Omental fat pad (tissue), 4 donors: ENCODE data around the gene MPP4. TPM values are rescaled to one million over a fixed set of nuclear protein-coding genes. Genes with fewer than 3 reads are reported as not detected.
"Not testable (repeated sequence)": the region's sequence is repeated elsewhere in the genome, so short reads cannot be mapped to it uniquely, and the experiment has no call there.

Experiments used
- ATAC-seq: fragments of 150-250 bp; one replicate; pipeline ENCODE4 v1.9.1; 2016; ENCODE audit warnings: mild to moderate bottlenecking, moderate library complexity; ENCODE audit not compliant: low FRiP score
- DNase-seq: peaks from one replicate; pipeline ENCODE4 v3.0.0-alpha.2; 2019; ENCODE audit warnings: low spot score
- total RNA-seq, 4 donors: library from RNA; depleted of rRNA; stranded (reverse); fragments of >200 nt; gene quantifications; one replicate each; pipeline ENCODE4 v1.1.0, GENCODE V29; 2016
- TF ChIP-seq, protein P1 (sequence below), 3 donors: fragments of 450-650 bp; IDR thresholded peaks; one replicate each; pipeline ENCODE4 v1.5.1; 2016 to 2017; ENCODE audit warnings: antibody characterized with exemption in 3 of 3, mild to moderate bottlenecking in 3 of 3, moderate library complexity in 2 of 3

MPP4 gene
- total RNA-seq, 4 donors from 2014 or later = 0.95 to 1.1 (median 1.0) TPM; not detected in 1

GRCh38 chr2:201675454-201675853 lies 23.0 kb downstream of the MPP4 start:
- TF ChIP-seq, protein P1, sequence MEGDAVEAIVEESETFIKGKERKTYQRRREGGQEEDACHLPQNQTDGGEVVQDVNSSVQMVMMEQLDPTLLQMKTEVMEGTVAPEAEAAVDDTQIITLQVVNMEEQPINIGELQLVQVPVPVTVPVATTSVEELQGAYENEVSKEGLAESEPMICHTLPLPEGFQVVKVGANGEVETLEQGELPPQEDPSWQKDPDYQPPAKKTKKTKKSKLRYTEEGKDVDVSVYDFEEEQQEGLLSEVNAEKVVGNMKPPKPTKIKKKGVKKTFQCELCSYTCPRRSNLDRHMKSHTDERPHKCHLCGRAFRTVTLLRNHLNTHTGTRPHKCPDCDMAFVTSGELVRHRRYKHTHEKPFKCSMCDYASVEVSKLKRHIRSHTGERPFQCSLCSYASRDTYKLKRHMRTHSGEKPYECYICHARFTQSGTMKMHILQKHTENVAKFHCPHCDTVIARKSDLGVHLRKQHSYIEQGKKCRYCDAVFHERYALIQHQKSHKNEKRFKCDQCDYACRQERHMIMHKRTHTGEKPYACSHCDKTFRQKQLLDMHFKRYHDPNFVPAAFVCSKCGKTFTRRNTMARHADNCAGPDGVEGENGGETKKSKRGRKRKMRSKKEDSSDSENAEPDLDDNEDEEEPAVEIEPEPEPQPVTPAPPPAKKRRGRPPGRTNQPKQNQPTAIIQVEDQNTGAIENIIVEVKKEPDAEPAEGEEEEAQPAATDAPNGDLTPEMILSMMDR (IDR thresholded peaks at IDR 0.05) = no peak
- ATAC-seq (no peak), DNase-seq (no peak)

GRCh38 chr2:201674794-201675193 lies 23.6 kb downstream of the MPP4 start:
- ATAC-seq = no peak
- TF ChIP-seq, protein P1 (IDR thresholded peaks at IDR 0.05) = no peak
- no peak for DNase-seq

DNA sequence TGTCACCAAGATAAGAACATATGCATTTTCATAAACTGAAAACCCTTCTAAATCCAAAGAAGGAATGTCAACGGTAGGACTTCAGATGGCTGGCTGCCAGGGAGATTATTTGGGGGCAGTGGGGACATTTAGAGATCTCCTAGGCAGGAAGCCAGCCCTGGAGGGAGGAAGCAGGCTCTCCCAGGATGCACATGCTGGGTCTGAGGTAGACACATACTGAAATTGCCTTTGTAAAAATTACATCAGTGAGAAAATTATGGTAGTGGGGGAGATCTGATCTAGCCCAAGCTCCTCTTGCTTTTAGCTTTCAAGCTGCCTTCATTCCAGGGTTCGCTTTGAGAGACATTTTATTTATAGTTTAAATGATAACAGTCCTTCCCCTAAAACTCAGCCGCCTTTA lies 24.1 kb downstream of the MPP4 start:
- TF ChIP-seq, protein P1 (IDR thresholded peaks at IDR 0.05) = no peak
- ATAC-seq (no peak), DNase-seq (no peak)

DNA sequence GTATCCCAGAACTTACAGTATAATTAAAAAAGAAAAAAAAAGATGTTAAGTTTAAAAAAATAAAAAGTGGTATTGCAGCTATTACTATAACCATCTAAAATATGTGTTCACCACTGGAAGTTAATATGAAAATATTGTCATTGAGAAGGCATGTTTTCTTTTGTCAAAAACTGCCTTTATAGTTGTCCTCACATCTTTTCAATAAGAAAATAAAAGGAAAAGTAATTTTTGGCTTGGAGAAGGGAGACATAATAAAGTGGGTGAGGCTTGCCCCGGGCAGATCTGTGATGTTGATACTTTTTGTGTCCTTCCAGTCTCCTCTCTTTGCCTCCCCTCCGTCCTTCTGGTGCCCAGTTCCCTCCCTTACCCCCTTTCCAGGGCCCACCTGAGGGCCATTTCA lies 24.9 kb downstream of the MPP4 start:
- TF ChIP-seq, protein P1 (IDR thresholded peaks at IDR 0.05) = no peak
- DNase-seq = no peak
- no peak for ATAC-seq

- ATAC-seq, DNase-seq: not testable (repeated sequence)
These were observed 27.2 kb downstream of the MPP4 start for GRCh38 chr2:201671205-201671604.

DNA sequence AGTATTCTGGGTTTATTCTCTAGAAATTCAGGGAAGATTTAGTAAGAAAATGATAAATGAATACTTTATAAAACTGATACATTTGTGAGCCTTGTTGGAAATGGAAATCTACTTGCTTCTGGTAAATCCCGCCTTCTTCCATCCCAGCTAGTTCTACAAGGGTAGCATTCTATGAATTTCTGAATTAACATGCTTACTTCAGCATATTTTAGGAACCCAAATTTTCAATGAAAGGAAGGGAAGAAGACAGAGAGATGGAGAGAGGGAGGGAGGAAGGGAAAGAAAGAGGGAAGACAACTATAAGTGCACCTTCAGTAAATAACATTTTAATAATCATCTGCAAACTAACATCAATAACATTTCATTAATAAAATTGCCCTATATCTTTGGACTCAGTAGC lies 28.6 kb downstream of the MPP4 start:
- no peak for DNase-seq
- ATAC-seq = no peak
- TF ChIP-seq, protein P1 (IDR thresholded peaks at IDR 0.05) = no peak

- no peak for ATAC-seq
- TF ChIP-seq, protein P1 (IDR thresholded peaks at IDR 0.05) = no peak
- no peak for DNase-seq
These were observed 30.0 kb downstream of the MPP4 start for GRCh38 chr2:201668402-201668910.

DNA sequence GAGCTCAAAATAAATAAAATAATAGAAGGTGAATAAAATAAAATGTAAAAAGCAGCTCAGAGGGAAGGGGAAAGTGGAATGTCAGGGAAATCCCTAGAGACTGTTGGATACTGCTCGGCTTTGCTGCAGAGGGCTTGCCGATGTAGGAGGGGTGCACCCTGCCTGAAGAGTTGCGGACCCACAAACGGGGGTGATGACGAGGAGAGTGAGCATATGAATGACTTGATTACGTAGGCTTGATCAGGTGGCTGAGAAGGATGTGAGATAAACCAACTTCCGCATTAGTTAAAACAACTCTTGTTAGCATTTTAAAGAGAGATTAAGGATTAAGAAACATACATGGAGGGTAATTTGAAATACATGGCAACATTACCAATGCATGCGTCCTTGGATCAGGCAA lies 34.1 kb downstream of the MPP4 start:
- DNase-seq = no peak
- TF ChIP-seq, protein P1 (IDR thresholded peaks at IDR 0.05) = no peak
- ATAC-seq = no peak
